ENCODE results near the gene RAPGEF1. TPM values are rescaled to one million over a fixed set of nuclear protein-coding genes. Genes with fewer than 3 reads are reported as not detected.

The RAPGEF1 gene
- total RNA-seq, 4 donors from 2014 or later = 37.5 to 89.0 (median 62.8) TPM

- ATAC-seq (ENCODE audit: low FRiP score) (no peak), DNase-seq (ENCODE audit: low spot score) (no peak)
- TF ChIP-seq CTCF (IDR thresholded peaks at IDR 0.05) = no peak
Observed at GRCh38 chr9:131642496-131643083, 97.3 kb downstream of the RAPGEF1 start.

- no peak for ATAC-seq (ENCODE audit: low FRiP score)
- TF ChIP-seq CTCF (IDR thresholded peaks at IDR 0.05) = no peak
- no peak for DNase-seq (ENCODE audit: low spot score)
Observed at GRCh38 chr9:131641618-131642495, 98.0 kb downstream of the RAPGEF1 start.

- no peak for TF ChIP-seq CTCF (IDR thresholded peaks at IDR 0.05)
- no peak for ATAC-seq (ENCODE audit: low FRiP score)
- no peak for DNase-seq (ENCODE audit: low spot score)
Observed at GRCh38 chr9:131640438-131641137, 99.3 kb downstream of the RAPGEF1 start.

- ATAC-seq (ENCODE audit: low FRiP score) (no peak), DNase-seq (ENCODE audit: low spot score) (no peak)
- no peak for TF ChIP-seq CTCF (IDR thresholded peaks at IDR 0.05)
Observed at GRCh38 chr9:131639769-131640437, 100.0 kb downstream of the RAPGEF1 start.

GRCh38 chr9:131636593-131636992 lies 103.3 kb downstream of the RAPGEF1 start:
- no peak for ATAC-seq (ENCODE audit: low FRiP score)
- no peak for TF ChIP-seq CTCF (IDR thresholded peaks at IDR 0.05)
- no peak for DNase-seq (ENCODE audit: low spot score)

- no peak for DNase-seq (ENCODE audit: low spot score)
- no peak for ATAC-seq (ENCODE audit: low FRiP score)
- TF ChIP-seq CTCF (IDR thresholded peaks at IDR 0.05) = no peak
Observed at GRCh38 chr9:131635892-131636291, 104.0 kb downstream of the RAPGEF1 start.
